Nephron (organoid): ENCODE results near the gene NT5DC2.

Experiments
- H3K27ac Mint-ChIP-seq, 3 experiments: 2 replicates each; pipeline ENCODE4 v1.8.0; 2020; ENCODE audit warnings: mixed read lengths in 3 of 3, mild to moderate bottlenecking in 2 of 3, moderate library complexity in 1 of 3
- H3K27me3 Mint-ChIP-seq: 2 replicates; pipeline ENCODE4 v1.8.0; 2021; ENCODE audit warnings: low read depth, mild to moderate bottlenecking, moderate library complexity, mixed read lengths
- H3K36me3 Mint-ChIP-seq: 2 replicates; pipeline ENCODE4 v1.8.0; 2020; ENCODE audit warnings: low read depth, mixed read lengths
- H3K4me1 Mint-ChIP-seq: 2 replicates; pipeline ENCODE4 v1.8.0; 2020; ENCODE audit warnings: mixed read lengths
- H3K4me3 Mint-ChIP-seq, 3 experiments: 2 replicates each; pipeline ENCODE4 v1.8.0; 2020; ENCODE audit warnings: mild to moderate bottlenecking in 3 of 3, mixed read lengths in 3 of 3, moderate library complexity in 2 of 3
- H3K9me3 Mint-ChIP-seq: 2 replicates; pipeline ENCODE4 v1.8.0; 2020; ENCODE audit warnings: mixed read lengths
- TF ChIP-seq, protein P1 (sequence below), 3 experiments: fragments of 200-600 bp; sonication (generic); IDR thresholded peaks; one replicate each; pipeline ENCODE4 v1.5.0; 2021; ENCODE audit warnings: antibody characterized with exemption in 3 of 3; ENCODE audit not compliant: unreplicated experiment in 3 of 3

The NT5DC2 gene

DNA sequence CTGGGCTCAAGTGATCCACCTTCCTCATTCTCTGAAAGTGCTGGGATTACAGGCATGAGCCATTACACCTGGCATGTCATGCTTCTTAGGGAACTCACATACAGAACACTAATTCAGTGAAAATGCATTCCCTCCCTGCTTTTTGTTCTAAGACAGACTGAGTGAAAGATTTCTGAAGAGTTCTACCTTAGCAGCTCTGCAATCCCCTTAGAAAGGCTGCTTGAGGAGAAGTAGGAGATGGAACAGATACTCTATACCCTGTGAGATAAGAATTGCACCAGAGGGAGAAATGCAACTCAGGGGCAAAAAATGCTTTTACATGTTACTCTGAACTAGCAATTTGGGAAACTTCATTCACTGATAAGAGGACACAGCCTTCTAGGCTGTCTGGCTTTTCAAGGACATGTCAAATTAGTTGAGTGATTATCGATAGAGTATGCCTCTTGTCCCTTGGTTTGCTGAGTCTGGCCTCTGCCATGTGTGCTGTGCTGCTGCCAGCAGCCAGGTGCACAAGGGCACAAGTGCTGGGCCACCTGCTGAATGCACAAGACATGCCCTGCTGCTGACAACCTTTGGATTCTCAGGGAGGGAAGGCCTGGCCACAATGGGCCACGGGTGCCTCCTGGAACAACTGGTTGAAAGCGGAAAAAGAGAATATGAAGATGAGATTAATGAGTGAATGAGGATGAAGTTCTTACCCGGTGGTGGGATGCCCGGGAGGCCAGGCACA lies 20.5 kb upstream of the NT5DC2 start:
- Mint-ChIP-seq H3K27ac (no peak overlapping the region), H3K9me3 (no peaks in the 10 kb centered on the region), H3K4me1 (no peaks in the 10 kb centered on the region), H3K36me3 (peaks cover 62% of the 10 kb centered on the region), H3K27me3 (no peaks in the 10 kb centered on the region), H3K4me3 (no peak overlapping the region)
- TF ChIP-seq, protein P1, sequence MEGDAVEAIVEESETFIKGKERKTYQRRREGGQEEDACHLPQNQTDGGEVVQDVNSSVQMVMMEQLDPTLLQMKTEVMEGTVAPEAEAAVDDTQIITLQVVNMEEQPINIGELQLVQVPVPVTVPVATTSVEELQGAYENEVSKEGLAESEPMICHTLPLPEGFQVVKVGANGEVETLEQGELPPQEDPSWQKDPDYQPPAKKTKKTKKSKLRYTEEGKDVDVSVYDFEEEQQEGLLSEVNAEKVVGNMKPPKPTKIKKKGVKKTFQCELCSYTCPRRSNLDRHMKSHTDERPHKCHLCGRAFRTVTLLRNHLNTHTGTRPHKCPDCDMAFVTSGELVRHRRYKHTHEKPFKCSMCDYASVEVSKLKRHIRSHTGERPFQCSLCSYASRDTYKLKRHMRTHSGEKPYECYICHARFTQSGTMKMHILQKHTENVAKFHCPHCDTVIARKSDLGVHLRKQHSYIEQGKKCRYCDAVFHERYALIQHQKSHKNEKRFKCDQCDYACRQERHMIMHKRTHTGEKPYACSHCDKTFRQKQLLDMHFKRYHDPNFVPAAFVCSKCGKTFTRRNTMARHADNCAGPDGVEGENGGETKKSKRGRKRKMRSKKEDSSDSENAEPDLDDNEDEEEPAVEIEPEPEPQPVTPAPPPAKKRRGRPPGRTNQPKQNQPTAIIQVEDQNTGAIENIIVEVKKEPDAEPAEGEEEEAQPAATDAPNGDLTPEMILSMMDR (IDR thresholded peaks at IDR 0.05; ENCODE audit: unreplicated experiment in 3 of 3): no peak

DNA sequence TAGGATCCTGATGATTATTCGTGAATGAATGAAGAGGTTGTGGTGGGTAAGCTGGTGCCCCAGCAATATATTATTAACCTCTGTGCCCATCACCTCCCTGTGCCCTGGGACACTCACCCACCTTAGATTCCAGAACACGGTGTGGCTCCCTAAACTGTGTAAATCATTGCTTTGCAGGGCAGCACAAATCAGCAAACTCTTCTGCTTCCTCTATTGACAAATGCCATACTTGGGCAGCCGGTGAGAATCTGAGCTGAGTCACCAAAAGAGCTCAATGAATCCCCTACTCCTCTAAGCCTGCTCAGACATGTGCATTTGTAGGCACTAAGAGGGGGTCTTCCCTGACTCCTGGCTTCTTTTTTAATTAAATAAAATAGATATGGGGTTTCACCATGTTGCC lies 18.4 kb upstream of the NT5DC2 start:
- H3K36me3 Mint-ChIP-seq: peaks cover 58% of the 10 kb centered on the region
- H3K27me3 Mint-ChIP-seq: no peaks in the 10 kb centered on the region
- TF ChIP-seq, protein P1 (IDR thresholded peaks at IDR 0.05; ENCODE audit: unreplicated experiment in 3 of 3): no peak
- H3K9me3 Mint-ChIP-seq: no peaks in the 10 kb centered on the region
- no peaks in the 10 kb centered on the region for H3K4me1 Mint-ChIP-seq
- H3K4me3 Mint-ChIP-seq: no peak overlapping the region
- no peak overlapping the region for H3K27ac Mint-ChIP-seq

DNA sequence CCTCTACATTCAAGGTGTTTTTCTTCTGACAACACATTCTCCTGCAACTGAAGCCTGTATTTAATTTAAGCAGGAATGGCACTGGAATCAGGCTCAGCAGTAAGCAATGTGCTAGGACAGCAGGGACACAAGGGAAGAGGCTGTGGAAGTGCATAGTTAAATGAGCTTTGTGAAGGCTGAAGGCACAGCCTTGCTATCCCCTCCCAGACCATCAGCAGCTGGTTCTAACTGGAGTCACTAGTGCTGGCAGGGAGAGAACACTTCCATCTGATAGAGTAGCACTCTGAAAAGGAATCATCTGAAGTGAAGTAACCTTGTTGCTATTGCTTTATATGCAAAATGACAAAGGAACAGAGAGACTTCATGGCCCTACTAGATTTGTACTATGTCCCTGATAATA lies 17.5 kb upstream of the NT5DC2 start:
- Mint-ChIP-seq H3K4me1 (no peaks in the 10 kb centered on the region), H3K36me3 (peaks cover 58% of the 10 kb centered on the region), H3K4me3 (no peak overlapping the region), H3K27ac (no peak overlapping the region), H3K27me3 (no peaks in the 10 kb centered on the region), H3K9me3 (no peaks in the 10 kb centered on the region)
- TF ChIP-seq, protein P1 (IDR thresholded peaks at IDR 0.05; ENCODE audit: unreplicated experiment in 3 of 3): no peak

DNA sequence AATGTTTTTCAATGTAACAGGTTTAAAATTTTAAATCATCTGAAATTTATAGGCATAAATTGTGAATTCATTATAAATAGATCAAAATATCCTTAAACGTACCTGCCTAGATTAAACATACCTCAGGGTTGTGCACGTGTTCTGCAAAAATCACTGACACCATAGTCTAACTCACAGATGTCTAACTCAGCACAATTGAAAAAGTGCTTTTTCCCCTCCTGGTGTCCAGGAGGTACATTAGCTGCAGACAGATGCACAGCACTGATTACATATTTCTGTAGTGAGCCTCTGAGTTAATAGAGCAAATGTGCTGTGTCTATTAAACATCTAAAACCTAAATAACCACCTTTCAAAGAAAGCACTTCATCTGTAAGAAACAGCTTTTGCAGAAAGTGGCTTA lies 13.5 kb upstream of the NT5DC2 start:
- H3K4me3 Mint-ChIP-seq: no peak overlapping the region
- peaks cover 6% of the 10 kb centered on the region for H3K4me1 Mint-ChIP-seq
- H3K36me3 Mint-ChIP-seq: peaks cover 55% of the 10 kb centered on the region
- H3K9me3 Mint-ChIP-seq: no peaks in the 10 kb centered on the region
- H3K27me3 Mint-ChIP-seq: no peaks in the 10 kb centered on the region
- H3K27ac Mint-ChIP-seq: no peak overlapping the region
- TF ChIP-seq, protein P1 (IDR thresholded peaks at IDR 0.05; ENCODE audit: unreplicated experiment in 3 of 3): no peak

GRCh38 chr3:52546111-52546901 lies 12.6 kb upstream of the NT5DC2 start:
- no peaks in the 10 kb centered on the region for H3K9me3 Mint-ChIP-seq
- TF ChIP-seq, protein P1 (IDR thresholded peaks at IDR 0.05; ENCODE audit: unreplicated experiment in 3 of 3): no peak
- no peaks in the 10 kb centered on the region for H3K27me3 Mint-ChIP-seq
- peaks cover 6% of the 10 kb centered on the region for H3K4me1 Mint-ChIP-seq
- H3K27ac Mint-ChIP-seq: no peak overlapping the region
- H3K36me3 Mint-ChIP-seq: peaks cover 49% of the 10 kb centered on the region
- H3K4me3 Mint-ChIP-seq: no peak overlapping the region
